Lower leg skin (tissue), 3 donors: ENCODE measurements around the gene CHI3L2.

Experiments used
- POLR2A ChIP-seq, 2 donors: fragments of 450-650 bp; IDR thresholded peaks; one replicate each; pipeline ENCODE4 v1.6.1; 2016 to 2017; ENCODE audit warnings: antibody characterized with exemption in 2 of 2, mild to moderate bottlenecking in 1 of 2, moderate library complexity in 1 of 2
- TF ChIP-seq, protein P1 (sequence below), 3 donors: fragments of 450-650 bp; IDR thresholded peaks; one replicate each; pipeline ENCODE4 v1.5.1; 2016; ENCODE audit warnings: antibody characterized with exemption in 3 of 3, mild to moderate bottlenecking in 3 of 3, moderate library complexity in 2 of 3

- no peak for TF ChIP-seq POLR2A (IDR thresholded peaks at IDR 0.05)
- TF ChIP-seq, protein P1, sequence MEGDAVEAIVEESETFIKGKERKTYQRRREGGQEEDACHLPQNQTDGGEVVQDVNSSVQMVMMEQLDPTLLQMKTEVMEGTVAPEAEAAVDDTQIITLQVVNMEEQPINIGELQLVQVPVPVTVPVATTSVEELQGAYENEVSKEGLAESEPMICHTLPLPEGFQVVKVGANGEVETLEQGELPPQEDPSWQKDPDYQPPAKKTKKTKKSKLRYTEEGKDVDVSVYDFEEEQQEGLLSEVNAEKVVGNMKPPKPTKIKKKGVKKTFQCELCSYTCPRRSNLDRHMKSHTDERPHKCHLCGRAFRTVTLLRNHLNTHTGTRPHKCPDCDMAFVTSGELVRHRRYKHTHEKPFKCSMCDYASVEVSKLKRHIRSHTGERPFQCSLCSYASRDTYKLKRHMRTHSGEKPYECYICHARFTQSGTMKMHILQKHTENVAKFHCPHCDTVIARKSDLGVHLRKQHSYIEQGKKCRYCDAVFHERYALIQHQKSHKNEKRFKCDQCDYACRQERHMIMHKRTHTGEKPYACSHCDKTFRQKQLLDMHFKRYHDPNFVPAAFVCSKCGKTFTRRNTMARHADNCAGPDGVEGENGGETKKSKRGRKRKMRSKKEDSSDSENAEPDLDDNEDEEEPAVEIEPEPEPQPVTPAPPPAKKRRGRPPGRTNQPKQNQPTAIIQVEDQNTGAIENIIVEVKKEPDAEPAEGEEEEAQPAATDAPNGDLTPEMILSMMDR (IDR thresholded peaks at IDR 0.05), result no peak
These were observed 36.0 kb upstream of the CHI3L2 start for GRCh38 chr1:111191496-111191895.
